Epithelial cell of esophagus (primary cell): ENCODE measurements around the gene PRG2.

Experiments used
- DNase-seq: peaks from one replicate; pipeline ENCODE4 v3.0.0; 2010; ENCODE audit warnings: low read depth
- H3K4me3 ChIP-seq: 2 replicates; pipeline ENCODE4 v1.5.1; 2011; ENCODE audit warnings: mild to moderate bottlenecking, low read length, control low read depth
- CTCF ChIP-seq: IDR thresholded peaks from 2 replicates; pipeline ENCODE4 v1.5.1; 2011; ENCODE audit warnings: low read depth, mild to moderate bottlenecking, low read length, control low read depth, inconsistent platforms; ENCODE audit not compliant: insufficient read depth; ENCODE audit errors: missing control alignments

The PRG2 gene

GRCh38 chr11:57356268-57356667 lies 34.2 kb downstream of the PRG2 start:
- H3K4me3 ChIP-seq = no peak overlapping the region
- no peak for TF ChIP-seq CTCF
- no peak for DNase-seq

GRCh38 chr11:57354699-57355098 lies 35.8 kb downstream of the PRG2 start:
- H3K4me3 ChIP-seq = no peak overlapping the region
- TF ChIP-seq CTCF = no peak
- DNase-seq = no peak

GRCh38 chr11:57353852-57354251 lies 36.6 kb downstream of the PRG2 start:
- DNase-seq = no peak
- TF ChIP-seq CTCF = no peak
- H3K4me3 ChIP-seq = no peak overlapping the region

- DNase-seq = no peak
- no peak for TF ChIP-seq CTCF
- H3K4me3 ChIP-seq = no peak overlapping the region
Measured at GRCh38 chr11:57353446-57353845, 37.0 kb downstream of the PRG2 start.

GRCh38 chr11:57353036-57353435 lies 37.4 kb downstream of the PRG2 start:
- no peak overlapping the region for H3K4me3 ChIP-seq
- DNase-seq = no peak
- TF ChIP-seq CTCF = no peak

GRCh38 chr11:57349491-57350274 lies 40.8 kb downstream of the PRG2 start:
- no peak overlapping the region for H3K4me3 ChIP-seq
- peak; percentile 81 for TF ChIP-seq CTCF
- DNase-seq = peak; percentile 50
